GM23248 (cell line): Measurements from ENCODE around the gene NFKBIB.

Experiments used
- EZH2 ChIP-seq: fragments of 200-600 bp; sonication (generic); IDR thresholded peaks from 2 replicates; pipeline ENCODE4 v1.6.1; 2018; ENCODE audit warnings: antibody characterized with exemption, mild to moderate bottlenecking; ENCODE audit not compliant: insufficient read depth, poor library complexity, severe bottlenecking
- EZH2phosphoT487 ChIP-seq: fragments of 200-600 bp; sonication (generic); IDR thresholded peaks from 2 replicates; pipeline ENCODE4 v1.6.1; 2018; ENCODE audit warnings: antibody characterized with exemption, moderate library complexity, mild to moderate bottlenecking, low read depth; ENCODE audit not compliant: insufficient read depth

- TF ChIP-seq EZH2phosphoT487 = no peak
- no peak for TF ChIP-seq EZH2
Measured at GRCh38 chr19:38956264-38956663, 56.5 kb downstream of the NFKBIB start.
